MM.1S (cell line): ENCODE results near the gene PTTG1IP.

Experiments used
- CTCF ChIP-seq: fragments of 300-600 bp; sonication (generic); IDR thresholded peaks from 2 replicates; pipeline ENCODE4 v1.5.1; 2016; ENCODE audit warnings: antibody characterized with exemption, low read length, mixed read lengths
- EZH2 ChIP-seq: fragments of 300-600 bp; sonication (generic); optimal IDR thresholded peaks from 2 replicates; pipeline ENCODE3; 2017; ENCODE audit warnings: low read depth, mild to moderate bottlenecking, antibody characterized with exemption, low read length, mixed read lengths
- EZH2phosphoT487 ChIP-seq: fragments of 300-600 bp; sonication (generic); IDR thresholded peaks from 2 replicates; pipeline ENCODE4 v1.6.1; 2018; ENCODE audit warnings: antibody characterized with exemption, low read length

GRCh38 chr21:44885615-44886014 lies 12.1 kb upstream of the PTTG1IP start:
- TF ChIP-seq CTCF (no peak), EZH2 (no peak), EZH2phosphoT487 (no peak)
